Measurements from ENCODE around the gene NTRK3.

Gene NTRK3

DNA sequence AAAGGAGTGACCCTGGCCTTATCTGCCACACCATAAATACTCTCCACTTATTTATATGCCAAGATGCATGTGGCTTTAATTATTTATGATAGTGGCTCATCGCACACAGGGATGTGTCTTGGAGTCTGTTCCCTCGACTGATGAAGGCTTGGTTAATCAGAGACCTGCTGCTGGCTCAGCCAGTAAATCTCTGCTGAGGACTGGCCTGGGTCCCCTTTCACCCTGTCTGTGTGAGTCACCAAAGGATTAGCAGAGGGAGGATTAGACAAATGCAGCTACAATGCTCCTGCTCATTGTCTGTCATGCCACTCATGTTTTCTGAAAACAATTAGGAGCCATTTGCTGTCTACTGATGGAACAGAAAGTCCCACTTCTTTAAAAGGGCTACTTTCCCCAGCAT, 226.8 kb downstream of the NTRK3 start:
- peak; percentile 1 for DNase-seq (ENCODE audit: low read depth)

DNA sequence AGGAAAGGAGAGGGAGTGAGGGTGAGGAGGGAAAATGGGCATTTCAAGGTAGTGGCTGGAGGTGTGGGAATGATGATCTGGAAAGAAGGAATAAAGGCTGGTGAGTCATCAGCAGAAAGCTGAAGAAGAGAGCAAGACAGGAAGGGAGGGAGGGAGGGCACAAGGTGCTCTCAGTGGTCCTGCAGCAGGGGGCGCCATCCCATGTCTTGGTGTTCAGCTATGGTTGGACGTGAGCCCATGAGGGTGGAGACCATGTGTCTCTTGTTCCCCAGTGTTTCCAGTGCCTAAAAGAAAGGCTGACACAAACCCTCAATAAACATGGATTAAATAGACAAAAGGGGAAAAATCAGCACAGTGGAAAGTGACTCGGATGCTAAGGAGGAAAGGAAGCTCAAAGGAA, 228.5 kb downstream of the NTRK3 start:
- no peak for DNase-seq (ENCODE audit: low read depth)

- no peak for DNase-seq (ENCODE audit: low read depth)
Observed at GRCh38 chr15:88023914-88024313, 232.6 kb downstream of the NTRK3 start.

DNA sequence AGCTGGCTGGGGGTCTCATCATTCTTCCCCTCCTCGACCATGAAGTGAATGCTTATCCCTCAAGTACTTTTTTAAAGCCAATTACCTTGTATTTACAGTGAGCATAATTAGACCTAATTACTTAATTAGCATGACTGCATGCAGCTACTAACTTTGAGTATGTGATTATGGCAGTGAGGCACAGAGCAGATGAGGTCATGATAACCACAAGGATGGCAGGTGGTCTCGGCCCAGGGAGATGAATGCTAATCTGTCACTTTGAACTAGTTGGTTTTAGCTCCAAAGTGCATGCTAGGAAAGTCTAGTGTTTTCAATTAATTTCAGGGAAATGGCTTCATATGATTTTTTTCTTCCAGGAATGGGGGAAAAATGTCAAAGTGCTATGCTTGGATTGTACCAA, 233.8 kb downstream of the NTRK3 start:
- no peak for DNase-seq (ENCODE audit: low read depth)

- DNase-seq (ENCODE audit: low read depth) = no peak
Observed at GRCh38 chr15:88021601-88022000, 234.9 kb downstream of the NTRK3 start.

DNA sequence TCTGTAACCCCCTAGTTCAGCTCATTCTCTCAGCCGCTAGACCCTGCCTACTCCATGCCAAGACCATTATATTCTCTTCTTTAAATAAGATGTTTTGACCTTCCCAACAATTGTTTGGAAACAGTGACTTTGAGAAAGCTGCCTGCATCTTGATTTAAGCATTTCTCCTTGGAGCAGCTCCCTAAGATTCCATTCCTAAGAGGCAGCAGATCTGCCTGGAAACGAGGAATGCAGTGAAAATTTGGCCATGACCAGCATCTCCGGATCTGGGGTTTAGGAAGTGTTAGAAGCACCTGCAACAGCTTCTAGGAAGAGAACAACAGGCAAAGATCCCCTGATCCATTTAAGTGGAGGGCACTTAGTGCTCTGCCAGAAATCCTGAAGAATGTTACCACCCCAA, 235.7 kb downstream of the NTRK3 start:
- DNase-seq (ENCODE audit: low read depth) = no peak

DNA sequence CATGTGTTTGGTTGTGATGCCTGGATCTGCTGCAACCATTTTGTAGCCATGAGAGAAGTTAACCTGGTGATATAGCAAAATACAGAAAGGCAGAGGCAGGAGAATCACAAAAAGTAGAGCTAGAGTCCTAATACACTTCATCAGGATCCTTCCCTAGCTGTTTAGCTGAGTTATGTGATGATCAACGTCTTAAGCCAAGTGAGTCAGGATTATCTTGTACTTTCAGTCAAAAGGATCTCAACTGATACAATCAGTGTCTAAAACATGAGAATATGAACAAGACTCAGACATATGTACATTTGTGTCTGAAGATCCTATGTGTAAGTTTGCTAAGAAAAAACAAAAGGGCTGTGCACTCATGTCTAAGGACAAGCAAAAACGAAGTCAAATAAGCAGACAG, 236.9 kb downstream of the NTRK3 start:
- no peak for DNase-seq (ENCODE audit: low read depth)

GRCh38 chr15:88018869-88019641, 237.5 kb downstream of the NTRK3 start:
- peak; percentile 66 for DNase-seq (ENCODE audit: low read depth)

DNA sequence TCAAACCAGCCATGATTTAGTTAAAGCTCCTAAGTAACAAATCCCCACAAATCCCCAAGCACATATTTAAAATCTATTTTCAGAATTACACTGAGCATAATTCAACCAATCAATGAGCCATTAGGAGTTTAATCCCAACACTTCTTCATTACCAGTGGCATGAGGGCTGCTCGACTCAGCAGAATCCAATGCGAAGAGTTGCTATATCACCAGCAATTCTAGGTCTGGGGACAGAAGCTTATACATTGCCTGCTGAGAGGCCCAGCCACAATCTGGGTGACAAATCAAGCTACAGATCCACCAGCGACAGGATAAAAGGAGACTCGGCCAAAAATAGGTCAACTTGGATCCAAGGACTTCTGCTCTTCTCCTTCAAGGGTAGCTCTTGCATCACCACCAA, 238.8 kb downstream of the NTRK3 start:
- no peak for DNase-seq (ENCODE audit: low read depth)

- no peak for DNase-seq (ENCODE audit: low read depth)
Observed at GRCh38 chr15:88016406-88016805, 240.1 kb downstream of the NTRK3 start.

- DNase-seq (ENCODE audit: low read depth) = no peak
Observed at GRCh38 chr15:88015228-88015860, 241.2 kb downstream of the NTRK3 start.

DNA sequence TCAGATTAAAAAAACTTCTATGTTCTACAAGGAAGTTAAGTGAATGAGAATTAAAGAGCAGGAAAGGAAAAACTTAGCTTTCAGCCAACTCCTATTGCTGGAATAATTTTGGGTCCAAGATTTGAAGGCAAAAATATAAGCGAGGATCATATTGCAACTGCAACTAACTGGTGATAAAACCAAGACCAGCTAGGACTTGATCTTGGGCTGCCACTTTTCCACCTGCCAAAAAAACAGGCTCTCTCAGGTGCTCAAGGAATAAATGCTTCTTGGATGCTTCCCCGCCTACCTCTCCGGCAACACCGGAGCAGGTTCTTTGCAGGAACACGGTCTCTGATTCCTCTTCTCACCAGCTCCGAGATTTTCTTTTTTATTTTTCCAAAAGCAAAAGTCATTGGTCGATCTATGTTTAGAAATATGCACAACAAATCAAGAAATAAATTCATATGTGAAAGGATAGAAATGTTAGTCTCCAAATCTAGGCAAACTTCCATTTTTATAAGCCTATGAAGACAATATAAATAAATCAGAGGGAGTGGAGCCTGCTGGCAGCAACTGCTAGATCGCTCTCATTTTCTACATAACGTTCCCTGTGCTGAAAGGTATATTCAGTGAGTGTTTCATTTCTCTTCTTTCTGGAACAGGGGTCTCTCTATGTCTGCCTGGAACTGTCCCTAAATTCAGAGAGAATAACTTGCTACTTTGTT, 241.9 kb downstream of the NTRK3 start:
- no peak for DNase-seq (ENCODE audit: low read depth)

DNA sequence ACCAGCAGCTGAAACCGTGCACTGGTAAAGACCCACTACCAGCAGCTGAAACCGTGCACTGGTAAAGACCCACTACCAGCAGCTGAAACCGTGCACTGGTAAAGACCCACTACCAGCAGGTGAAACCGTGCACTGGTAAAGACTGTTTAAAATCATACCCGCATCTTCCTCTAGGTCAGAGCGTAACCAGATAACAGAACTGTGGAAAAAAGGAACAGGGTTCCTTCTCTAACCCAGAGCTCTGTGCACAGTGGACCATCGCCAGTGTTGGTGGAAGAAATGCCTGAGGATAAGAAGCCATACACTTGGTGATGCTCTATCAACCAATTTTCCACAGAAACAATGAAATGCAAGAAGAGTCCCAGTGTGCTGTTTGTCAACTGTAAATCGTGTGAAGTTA, 243.4 kb downstream of the NTRK3 start:
- DNase-seq (ENCODE audit: low read depth) = no peak

GRCh38 chr15:88012688-88013087, 243.9 kb downstream of the NTRK3 start:
- no peak for DNase-seq (ENCODE audit: low read depth)

GRCh38 chr15:88012233-88012632, 244.3 kb downstream of the NTRK3 start:
- DNase-seq (ENCODE audit: low read depth) = no peak

DNA sequence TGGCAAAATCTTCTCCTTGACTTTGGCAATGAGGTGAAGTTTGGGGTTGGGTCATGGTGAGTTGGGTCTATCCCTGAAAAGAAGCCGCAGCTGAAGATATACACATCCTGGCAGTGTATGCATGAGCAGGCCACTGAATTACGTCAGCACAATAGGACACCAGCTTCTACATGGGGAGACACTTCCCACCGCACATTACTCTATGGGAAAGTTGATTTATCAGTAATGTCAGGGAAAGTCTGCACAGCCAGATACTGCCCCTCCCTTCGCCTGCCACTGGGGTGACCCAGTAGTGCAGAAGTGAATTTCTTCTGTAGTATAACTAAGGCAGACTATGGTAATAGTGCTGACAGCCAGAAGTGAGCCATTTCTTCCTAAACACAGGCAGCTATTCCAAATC, 245.0 kb downstream of the NTRK3 start:
- DNase-seq (ENCODE audit: low read depth) = no peak

DNA sequence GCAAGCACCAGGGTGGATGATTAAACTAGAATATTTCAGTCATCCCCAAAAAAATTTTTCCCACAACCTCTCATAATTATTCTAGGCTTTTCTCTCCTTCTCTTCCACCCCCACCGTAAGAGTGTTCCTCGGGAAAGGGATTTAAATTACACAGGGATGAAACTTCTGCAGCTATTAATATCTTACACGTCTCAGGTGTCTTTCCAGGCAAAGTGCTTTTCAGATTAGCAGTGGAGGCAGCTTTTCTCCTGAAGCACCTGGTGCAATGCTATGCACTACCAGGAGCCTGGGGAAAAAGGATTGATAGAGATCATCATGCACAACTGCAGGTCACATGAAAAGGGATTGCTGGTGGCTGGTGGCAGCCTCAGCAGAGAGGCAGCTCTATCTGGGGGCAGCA, 250.4 kb downstream of the NTRK3 start:
- no peak for DNase-seq (ENCODE audit: low read depth)

GRCh38 chr15:88004399-88004798, 252.1 kb downstream of the NTRK3 start:
- no peak for DNase-seq (ENCODE audit: low read depth)

DNA sequence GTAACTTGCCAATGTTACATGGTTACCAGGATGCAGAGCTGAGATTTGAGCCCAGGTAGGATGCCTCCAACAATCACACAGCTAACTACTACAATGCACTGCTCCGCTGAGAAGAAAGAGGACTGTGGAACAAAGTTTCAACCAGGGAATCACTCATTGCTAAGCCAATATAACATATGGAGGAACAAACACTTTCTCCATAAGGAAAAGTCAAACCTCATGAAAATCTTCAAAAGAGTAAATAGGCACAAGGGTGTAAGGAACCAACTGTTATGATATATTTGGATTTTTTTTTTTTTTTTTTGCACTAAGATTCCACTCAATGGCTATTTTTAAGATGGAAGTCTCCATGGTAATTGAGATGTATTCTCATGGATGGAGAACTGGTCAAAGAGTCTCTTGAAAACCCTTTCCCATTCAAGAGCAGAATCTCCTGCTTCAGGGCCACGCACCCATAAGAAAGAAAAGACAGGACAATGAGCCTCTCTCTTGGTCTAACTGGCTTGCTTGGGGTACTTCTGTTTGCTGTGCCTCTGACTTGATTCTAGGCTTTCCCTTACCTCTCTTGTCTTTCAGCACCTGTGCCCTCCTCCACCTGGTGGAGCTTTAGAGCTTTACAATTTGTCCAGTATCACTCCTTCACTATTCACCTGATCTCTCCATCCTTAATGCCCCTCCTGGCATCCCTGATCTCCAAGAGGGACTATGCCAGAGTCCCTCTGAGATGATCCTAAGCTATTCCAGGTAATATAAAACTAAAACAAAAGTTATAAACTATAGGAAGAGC, 252.8 kb downstream of the NTRK3 start:
- DNase-seq (ENCODE audit: low read depth) = no peak

DNA sequence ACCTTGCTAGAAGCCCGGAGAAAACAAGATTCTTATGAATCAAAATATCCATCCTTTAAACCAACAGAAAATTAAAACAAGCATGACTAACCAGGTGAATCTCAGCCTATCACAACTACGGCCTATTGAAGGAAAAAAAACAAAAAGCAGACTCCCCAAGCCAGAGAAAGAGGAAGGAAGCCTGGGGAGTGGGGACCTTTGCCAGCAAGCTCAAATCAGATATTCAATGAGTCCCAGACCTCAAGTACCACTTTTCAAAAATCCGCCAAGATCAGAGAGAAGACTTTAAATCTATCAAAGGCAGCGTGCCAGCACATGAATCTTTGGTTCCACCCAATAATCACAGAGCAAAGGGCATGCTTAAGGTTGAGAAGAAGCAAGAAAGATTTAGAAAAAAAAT, 253.8 kb downstream of the NTRK3 start:
- no peak for DNase-seq (ENCODE audit: low read depth)

GRCh38 chr15:87998630-87999029, 257.9 kb downstream of the NTRK3 start:
- no peak for DNase-seq (ENCODE audit: low read depth)

GRCh38 chr15:87986776-87987175, 269.8 kb downstream of the NTRK3 start:
- DNase-seq (ENCODE audit: low read depth) = no peak

DNA sequence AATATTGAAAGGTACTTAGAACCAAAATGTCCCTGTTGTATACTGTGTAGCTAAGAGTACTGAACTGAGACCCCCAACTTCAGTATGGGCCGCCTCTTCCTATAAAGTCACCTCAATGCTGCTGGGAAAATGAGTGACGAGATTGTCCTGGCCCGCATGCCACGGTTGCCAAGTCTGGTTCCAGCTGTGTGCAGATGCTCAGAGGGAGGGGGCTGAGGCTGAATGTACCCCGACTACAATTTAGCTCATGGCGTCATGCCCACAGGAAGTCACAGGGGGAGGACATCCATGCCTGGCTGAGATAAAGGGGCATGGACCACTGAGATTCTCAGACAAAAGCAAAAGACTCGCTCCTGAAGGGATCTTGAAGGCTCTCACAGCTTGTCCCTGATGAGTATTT, 271.1 kb downstream of the NTRK3 start:
- DNase-seq (ENCODE audit: low read depth) = no peak

Measured in amniotic epithelial cell (primary cell).